ENCODE measurements around the gene TMEM154. TPM values are rescaled to one million over a fixed set of nuclear protein-coding genes. Genes with fewer than 3 reads are reported as not detected.

The TMEM154 gene
- total RNA-seq, 1 donor from 2014 or later = 6.7 TPM

DNA sequence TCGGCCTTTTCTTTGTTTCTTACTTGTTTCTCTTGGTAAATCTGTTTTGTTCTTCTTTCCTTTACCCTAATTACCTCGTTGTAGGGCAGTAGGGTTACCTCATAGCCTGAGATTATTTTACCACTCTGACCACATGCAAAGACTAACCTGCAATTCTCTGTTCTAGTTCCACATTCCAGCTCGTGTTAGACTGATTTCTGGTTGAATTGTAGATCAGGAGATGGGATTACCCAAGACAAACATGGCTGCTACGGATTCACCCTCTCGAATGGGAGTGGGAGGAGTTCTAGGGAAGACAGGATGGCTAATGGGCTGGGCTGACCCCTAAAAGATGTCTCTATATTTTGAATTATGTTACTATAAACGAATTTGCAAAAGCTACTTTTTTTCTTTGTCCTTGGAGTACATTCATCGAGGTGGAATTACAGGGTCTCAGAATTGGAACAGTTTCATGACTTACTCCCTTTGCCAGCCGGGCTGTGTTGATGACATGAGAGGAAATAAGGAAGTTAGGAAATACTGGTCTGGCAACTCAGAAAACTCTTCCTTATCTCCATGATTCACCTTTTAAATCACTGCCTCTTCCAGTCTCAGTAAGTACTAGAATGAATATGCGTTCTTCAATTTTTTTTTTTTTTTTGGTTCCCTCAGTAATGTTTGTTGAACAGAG lies 107.2 kb downstream of the TMEM154 start:
- DNase-seq (ENCODE audit: extremely low read depth, low read depth, low spot score) = no peak

DNA sequence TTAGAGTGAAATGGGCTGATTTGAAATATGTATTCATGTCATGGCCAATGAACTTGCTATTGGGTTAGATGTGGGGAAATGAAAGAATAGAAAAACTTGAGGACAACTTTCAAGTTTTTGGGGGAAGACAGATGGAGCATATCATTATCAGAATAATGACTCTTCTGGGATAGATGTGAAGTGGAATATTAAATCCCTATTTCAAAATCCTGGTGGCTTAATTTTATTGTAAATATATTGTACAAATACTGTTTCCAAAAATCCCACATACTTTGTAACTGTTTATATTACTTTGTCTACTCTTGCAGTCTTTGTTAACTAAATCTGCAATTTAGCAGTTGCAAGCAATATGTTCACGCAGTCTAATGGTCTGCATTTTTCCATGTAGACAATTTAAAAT lies 108.0 kb downstream of the TMEM154 start:
- no peak for DNase-seq (ENCODE audit: extremely low read depth, low read depth, low spot score)

DNA sequence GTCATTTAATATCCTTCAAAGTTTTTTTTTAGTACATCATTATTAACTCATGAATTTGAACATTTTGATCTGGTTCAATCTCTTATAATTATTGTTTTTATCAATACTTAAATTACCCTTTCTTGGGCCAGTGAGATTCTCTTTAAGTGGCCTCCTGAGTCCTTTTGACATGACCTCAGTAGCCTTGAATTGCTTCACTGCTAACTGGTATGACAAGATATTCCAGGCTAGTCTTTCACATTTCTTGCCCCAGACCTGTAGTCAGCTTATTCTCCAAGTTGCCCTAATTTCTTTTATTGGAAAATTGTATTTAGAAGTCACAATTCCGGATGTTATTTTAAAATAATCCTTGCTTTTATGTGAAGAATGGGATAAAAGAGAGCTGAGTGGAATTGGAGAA lies 108.5 kb downstream of the TMEM154 start:
- DNase-seq (ENCODE audit: extremely low read depth, low read depth, low spot score) = no peak

Other genes with a start within 250 kb of the TMEM154 start
- 23.8 and 41.7 TPM in 2 replicates for gene FBXW7, start 143.9 kb downstream of the TMEM154 start, total RNA-seq
- 0.19 TPM in 1 of 2 replicates, not detected in the other for gene TIGD4, start 99.7 kb upstream of the TMEM154 start, total RNA-seq
- 24.4 and 27.0 TPM in 2 replicates for gene ARFIP1, start 100.0 kb upstream of the TMEM154 start, total RNA-seq